ENCODE data around the gene WDR75. TPM values are rescaled to one million over a fixed set of nuclear protein-coding genes. Genes with fewer than 3 reads are reported as not detected.

Gene WDR75
- total and polyA plus RNA-seq, 2 donors from 2014 or later, result 15.6 to 28.3 TPM

- H3K36me3 ChIP-seq (ENCODE audit: control insufficient read depth in 2 of 3, insufficient read depth in 3 of 3, low read length in 3 of 3), result no peaks in the 10 kb centered on the region
- intact Hi-C loops (cut with DNase I), result loop anchor here (10.0 kb wide), 1 partner anchor 318 kb away; no protein-coding TSS in a partner anchor
- no peak overlapping the region for H3K27ac ChIP-seq (ENCODE audit: low read depth in 2 of 2, low read length in 2 of 2)
- TF ChIP-seq CTCF (IDR thresholded peaks at IDR 0.05; ENCODE audit: borderline replicate concordance, extremely low read depth, insufficient read depth), result no peak
- H3K27me3 ChIP-seq (ENCODE audit: control insufficient read depth, insufficient read depth, low read length), result no peaks in the 10 kb centered on the region
- no peak overlapping the region for H3K9ac ChIP-seq (ENCODE audit: low read length in 3 of 3)
- DNase-seq (no peak), FAIRE-seq (no peak)
- H3K9me3 ChIP-seq (ENCODE audit: control insufficient read depth in 2 of 3, insufficient read depth in 1 of 3, low read length in 3 of 3), result no peaks in the 10 kb centered on the region
- H3K4me3 ChIP-seq (ENCODE audit: low read length in 3 of 3), result no peak overlapping the region
- no peaks in the 10 kb centered on the region for H3K4me1 ChIP-seq (ENCODE audit: control insufficient read depth in 2 of 3, insufficient read depth in 2 of 3, low read depth in 1 of 3, low read length in 3 of 3)
Measured at GRCh38 chr2:189402932-189403331, 38.3 kb upstream of the WDR75 start.

GRCh38 chr2:189406586-189407233, 34.6 kb upstream of the WDR75 start:
- FAIRE-seq (no peak), DNase-seq (no peak)
- no peaks in the 10 kb centered on the region for H3K27me3 ChIP-seq (ENCODE audit: control insufficient read depth, insufficient read depth, low read length)
- no peak overlapping the region for H3K9ac ChIP-seq (ENCODE audit: low read length in 3 of 3)
- no peak for TF ChIP-seq CTCF (IDR thresholded peaks at IDR 0.05; ENCODE audit: borderline replicate concordance, extremely low read depth, insufficient read depth)
- no peak overlapping the region for H3K27ac ChIP-seq (ENCODE audit: low read depth in 2 of 2, low read length in 2 of 2)
- no peaks in the 10 kb centered on the region for H3K4me1 ChIP-seq (ENCODE audit: control insufficient read depth in 2 of 3, insufficient read depth in 2 of 3, low read depth in 1 of 3, low read length in 3 of 3)
- no peaks in the 10 kb centered on the region for H3K36me3 ChIP-seq (ENCODE audit: control insufficient read depth in 2 of 3, insufficient read depth in 3 of 3, low read length in 3 of 3)
- intact Hi-C loops (cut with DNase I), result loop anchor here (10.0 kb wide), 1 partner anchor 322 kb away; no protein-coding TSS in a partner anchor
- no peaks in the 10 kb centered on the region for H3K9me3 ChIP-seq (ENCODE audit: control insufficient read depth in 2 of 3, insufficient read depth in 1 of 3, low read length in 3 of 3)
- no peak overlapping the region for H3K4me3 ChIP-seq (ENCODE audit: low read length in 3 of 3)

GRCh38 chr2:189407281-189408209, 33.7 kb upstream of the WDR75 start:
- peak in 2 of 5 donors; percentile 53 to 77 for DNase-seq
- Histone ChIP-seq H3K36me3 (ENCODE audit: control insufficient read depth in 2 of 3, insufficient read depth in 3 of 3, low read length in 3 of 3) (no peaks in the 10 kb centered on the region), H3K9ac (ENCODE audit: low read length in 3 of 3) (no peak overlapping the region), H3K4me1 (ENCODE audit: control insufficient read depth in 2 of 3, insufficient read depth in 2 of 3, low read depth in 1 of 3, low read length in 3 of 3) (no peaks in the 10 kb centered on the region), H3K9me3 (ENCODE audit: control insufficient read depth in 2 of 3, insufficient read depth in 1 of 3, low read length in 3 of 3) (no peaks in the 10 kb centered on the region), H3K27ac (ENCODE audit: low read depth in 2 of 2, low read length in 2 of 2) (no peak overlapping the region), H3K4me3 (ENCODE audit: low read length in 3 of 3) (no peak overlapping the region), H3K27me3 (ENCODE audit: control insufficient read depth, insufficient read depth, low read length) (no peaks in the 10 kb centered on the region)
- FAIRE-seq, result no peak
- intact Hi-C loops (cut with DNase I), result loop anchor here (10.0 kb wide), 1 partner anchor 323 kb away; no protein-coding TSS in a partner anchor
- no peak for TF ChIP-seq CTCF (IDR thresholded peaks at IDR 0.05; ENCODE audit: borderline replicate concordance, extremely low read depth, insufficient read depth)

Data from kidney (tissue), 14 donors.